ENCODE data around the gene M1AP.

DNA sequence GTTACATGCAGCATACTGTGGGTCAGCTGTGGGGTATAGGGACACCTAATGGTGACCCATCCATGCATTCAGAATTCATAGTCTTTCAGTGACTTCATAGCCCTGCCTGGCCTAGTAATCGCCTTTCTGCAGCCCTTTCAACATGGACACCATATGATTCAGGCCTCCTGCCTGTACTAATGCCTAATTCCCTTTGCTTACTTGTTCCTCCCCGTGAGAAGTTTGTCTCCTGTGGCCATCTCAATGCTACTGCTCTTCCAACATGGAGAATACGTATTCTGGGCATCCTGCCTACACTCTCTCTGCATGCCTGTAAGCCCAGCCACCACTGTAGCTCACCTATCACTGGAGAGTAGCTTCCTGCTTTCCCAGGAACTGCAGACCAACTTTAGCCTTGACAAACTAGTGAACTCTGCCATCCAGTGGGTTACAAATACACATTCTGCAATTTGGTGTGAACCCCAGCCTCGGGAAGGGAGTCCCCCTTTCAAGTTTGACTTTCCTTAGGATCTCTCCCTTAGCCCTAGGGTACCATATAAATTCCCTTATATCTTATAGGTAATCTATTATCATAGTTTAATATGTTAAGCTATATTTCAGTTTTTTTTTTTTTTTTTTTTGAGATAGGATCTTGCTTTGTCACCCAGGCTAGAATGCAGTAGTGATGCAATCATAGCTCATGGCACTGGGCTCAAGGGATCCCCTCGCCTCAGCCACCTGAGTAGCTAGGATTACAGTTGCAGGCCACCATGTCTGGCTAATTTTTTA lies 22.3 kb downstream of the M1AP start:
- TF ChIP-seq, protein P1, sequence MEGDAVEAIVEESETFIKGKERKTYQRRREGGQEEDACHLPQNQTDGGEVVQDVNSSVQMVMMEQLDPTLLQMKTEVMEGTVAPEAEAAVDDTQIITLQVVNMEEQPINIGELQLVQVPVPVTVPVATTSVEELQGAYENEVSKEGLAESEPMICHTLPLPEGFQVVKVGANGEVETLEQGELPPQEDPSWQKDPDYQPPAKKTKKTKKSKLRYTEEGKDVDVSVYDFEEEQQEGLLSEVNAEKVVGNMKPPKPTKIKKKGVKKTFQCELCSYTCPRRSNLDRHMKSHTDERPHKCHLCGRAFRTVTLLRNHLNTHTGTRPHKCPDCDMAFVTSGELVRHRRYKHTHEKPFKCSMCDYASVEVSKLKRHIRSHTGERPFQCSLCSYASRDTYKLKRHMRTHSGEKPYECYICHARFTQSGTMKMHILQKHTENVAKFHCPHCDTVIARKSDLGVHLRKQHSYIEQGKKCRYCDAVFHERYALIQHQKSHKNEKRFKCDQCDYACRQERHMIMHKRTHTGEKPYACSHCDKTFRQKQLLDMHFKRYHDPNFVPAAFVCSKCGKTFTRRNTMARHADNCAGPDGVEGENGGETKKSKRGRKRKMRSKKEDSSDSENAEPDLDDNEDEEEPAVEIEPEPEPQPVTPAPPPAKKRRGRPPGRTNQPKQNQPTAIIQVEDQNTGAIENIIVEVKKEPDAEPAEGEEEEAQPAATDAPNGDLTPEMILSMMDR (IDR thresholded peaks at IDR 0.05; ENCODE audit: insufficient read depth, low read depth, low read length), result no peak
- no peak for TF ChIP-seq EZH2 (IDR thresholded peaks at IDR 0.05; ENCODE audit: insufficient read depth, low read length)

Data from astrocyte (in vitro differentiated cells and primary cell).